Measurements from ENCODE around the gene VPS52. TPM values are rescaled to one million over a fixed set of nuclear protein-coding genes. Genes with fewer than 3 reads are reported as not detected.

VPS52 gene
- total and polyA plus RNA-seq, 9 of the 15 experiments (the other 6 are each of a cell fraction or from before 2014, with no cell fraction given): 24.4 to 103 (median 40.2) TPM

DNA sequence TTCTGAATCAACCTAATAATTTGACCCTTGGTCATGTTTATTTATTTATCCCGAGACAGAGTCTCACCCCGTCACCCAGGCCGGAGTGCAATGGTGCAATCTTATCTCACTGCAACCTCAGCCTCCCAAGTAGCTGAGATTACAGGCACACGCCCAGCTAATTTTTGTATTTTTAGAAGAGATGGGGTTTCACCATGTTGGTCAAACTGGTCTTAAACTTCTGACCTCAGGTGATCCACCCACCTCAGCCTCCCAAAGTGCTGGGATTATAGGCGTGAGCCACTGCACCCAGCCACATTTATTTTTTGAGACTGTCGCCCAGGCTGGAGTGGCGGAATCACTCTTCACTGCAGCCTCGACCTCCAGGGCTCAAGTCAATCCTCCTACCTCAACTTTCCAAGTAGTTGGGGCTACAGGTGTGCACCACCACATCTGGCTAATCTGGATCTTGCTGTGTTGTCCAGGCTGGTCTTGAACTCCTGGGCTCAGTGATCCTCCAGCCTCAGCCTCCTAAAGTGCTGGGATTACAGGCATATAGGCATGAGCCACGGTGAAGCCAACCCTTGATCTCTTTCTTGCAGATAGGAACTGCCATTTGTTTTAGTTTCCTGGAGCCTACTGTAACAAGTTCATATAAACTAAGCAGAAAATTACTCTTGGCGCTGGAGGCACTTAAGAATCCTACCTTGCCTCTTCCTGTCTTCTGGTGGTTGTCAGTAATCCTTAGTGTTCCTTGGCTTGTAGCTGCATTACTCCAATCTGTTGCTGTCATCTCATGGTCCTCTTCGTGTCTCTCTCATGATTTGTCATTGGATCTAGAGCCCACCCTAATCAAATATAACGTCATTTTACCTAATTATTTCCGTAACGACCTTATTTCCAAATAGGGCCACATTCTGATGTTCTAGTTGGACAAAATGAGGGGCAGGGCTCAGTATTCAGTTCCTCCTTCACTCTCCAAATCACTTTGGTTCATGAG lies 2.5 kb upstream of the VPS52 start (continued):
- TF ChIP-seq, protein P1, sequence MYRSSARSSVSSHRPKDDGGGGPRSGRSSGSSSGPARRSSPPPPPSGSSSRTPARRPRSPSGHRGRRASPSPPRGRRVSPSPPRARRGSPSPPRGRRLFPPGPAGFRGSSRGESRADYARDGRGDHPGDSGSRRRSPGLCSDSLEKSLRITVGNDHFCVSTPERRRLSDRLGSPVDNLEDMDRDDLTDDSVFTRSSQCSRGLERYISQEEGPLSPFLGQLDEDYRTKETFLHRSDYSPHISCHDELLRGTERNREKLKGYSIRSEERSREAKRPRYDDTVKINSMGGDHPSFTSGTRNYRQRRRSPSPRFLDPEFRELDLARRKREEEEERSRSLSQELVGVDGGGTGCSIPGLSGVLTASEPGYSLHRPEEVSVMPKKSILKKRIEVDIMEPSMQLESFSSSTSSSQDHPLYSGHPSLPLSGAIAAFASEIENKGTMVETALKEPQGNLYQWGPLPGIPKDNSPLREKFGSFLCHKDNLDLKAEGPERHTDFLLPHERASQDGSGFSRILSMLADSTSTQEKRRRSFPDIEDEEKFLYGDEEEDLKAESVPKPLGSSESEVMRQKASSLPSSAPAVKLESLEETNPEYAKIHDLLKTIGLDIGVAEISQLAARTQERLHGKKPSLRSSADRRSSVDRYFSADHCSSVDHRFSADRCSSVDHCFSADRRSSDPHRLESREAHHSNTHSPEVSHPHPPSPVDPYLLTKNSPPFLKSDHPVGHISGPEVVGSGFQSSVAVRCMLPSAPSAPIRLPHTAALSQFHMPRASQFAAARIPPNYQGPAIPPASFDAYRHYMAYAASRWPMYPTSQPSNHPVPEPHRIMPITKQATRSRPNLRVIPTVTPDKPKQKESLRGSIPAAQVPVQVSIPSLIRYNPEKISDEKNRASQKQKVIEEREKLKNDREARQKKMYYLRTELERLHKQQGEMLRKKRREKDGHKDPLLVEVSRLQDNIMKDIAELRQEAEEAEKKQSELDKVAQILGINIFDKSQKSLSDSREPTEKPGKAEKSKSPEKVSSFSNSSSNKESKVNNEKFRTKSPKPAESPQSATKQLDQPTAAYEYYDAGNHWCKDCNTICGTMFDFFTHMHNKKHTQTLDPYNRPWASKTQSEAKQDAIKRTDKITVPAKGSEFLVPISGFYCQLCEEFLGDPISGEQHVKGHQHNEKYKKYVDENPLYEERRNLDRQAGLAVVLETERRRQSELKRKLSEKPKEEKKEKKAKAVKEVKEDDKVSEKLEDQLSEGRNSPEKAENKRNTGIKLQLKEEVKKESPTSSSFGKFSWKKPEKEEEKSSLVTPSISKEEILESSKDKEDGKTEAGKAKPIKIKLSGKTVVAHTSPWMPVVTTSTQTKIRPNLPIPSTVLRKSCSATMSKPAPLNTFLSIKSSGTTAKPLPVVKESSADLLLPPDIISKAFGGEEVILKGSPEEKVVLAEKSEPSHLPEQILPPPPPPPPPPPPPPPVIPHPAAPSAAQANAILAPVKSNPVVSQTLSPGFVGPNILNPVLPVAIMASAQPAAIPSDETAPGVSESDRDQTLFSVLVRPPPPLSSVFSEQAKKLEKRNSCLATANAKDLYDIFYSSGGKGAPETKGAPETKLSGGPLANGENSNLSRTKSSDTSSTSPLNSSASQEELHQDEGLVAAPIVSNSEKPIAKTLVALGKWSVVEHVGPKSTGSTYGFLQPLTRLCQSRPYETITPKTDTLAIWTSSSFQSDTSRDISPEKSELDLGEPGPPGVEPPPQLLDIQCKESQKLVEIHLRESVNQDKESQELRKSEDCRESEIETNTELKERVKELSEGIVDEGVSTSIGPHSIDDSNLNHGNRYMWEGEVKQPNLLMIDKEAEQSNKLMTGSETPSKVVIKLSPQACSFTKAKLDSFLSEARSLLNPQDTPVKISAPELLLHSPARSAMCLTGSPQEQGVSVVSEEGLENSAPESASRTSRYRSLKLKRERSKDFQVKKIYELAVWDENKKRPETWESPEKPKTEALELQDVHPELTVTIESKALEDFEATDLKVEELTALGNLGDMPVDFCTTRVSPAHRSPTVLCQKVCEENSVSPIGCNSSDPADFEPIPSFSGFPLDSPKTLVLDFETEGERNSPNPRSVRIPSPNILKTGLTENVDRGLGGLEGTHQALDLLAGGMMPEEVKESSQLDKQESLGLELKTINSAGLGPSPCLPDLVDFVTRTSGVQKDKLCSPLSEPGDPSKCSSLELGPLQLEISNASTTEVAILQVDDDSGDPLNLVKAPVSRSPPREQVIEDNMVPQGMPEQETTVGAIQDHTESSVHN (IDR thresholded peaks at IDR 0.05; ENCODE audit: borderline replicate concordance in 1 of 2, low read depth in 1 of 2): no peak
- TF ChIP-seq SMAD4 (CRISPR knock-in tag; conservative IDR thresholded peaks at IDR 0.05): peak; percentile 43; the same call in 1 of the 2 replicates
- no peak for TF ChIP-seq U2AF2 (optimal IDR thresholded peaks at IDR 0.05; ENCODE audit: low read depth, low read length)
- no peak for TF ChIP-seq FOXA1 (IDR thresholded peaks at IDR 0.05; ENCODE audit: borderline replicate concordance)
- TF ChIP-seq ZNF3 (CRISPR knock-in tag; IDR thresholded peaks at IDR 0.05): no peak
- TF ChIP-seq HDAC1 (IDR thresholded peaks at IDR 0.05): peak; percentile 47 to 76; a peak in 2 of 4 replicates
- TF ChIP-seq ZNF764 (CRISPR knock-in tag; IDR thresholded peaks at IDR 0.05; ENCODE audit: low read depth): no peak
- TF ChIP-seq TCF7L2 (IDR thresholded peaks at IDR 0.05; ENCODE audit: low read depth, low read length): no peak
- TF ChIP-seq ZNF253 (CRISPR knock-in tag; conservative IDR thresholded peaks at IDR 0.05): no peak
- no peak for TF ChIP-seq RBM14 (IDR thresholded peaks at IDR 0.05; ENCODE audit: borderline replicate concordance, insufficient read depth, low read depth, low read length)
